Measurements from ENCODE around the gene UBE2G1.

GRCh38 chr17:4232168-4232813 lies 134.2 kb downstream of the UBE2G1 start:
- TF ChIP-seq CHD2 (IDR thresholded peaks at IDR 0.05; ENCODE audit: borderline replicate concordance, low read depth, low read length) (no peak), POLR2AphosphoS5 (IDR thresholded peaks at IDR 0.05; ENCODE audit: low read length) (no peak), USF2 (IDR thresholded peaks at IDR 0.05; ENCODE audit: borderline replicate concordance, low read depth, low read length) (no peak), ZNF24 (IDR thresholded peaks at IDR 0.05) (no peak), RCOR1 (conservative IDR thresholded peaks at IDR 0.05; ENCODE audit: low read depth, low read length) (no peak), CTCF (IDR thresholded peaks at IDR 0.05 in 2 of 3, conservative IDR thresholded peaks at IDR 0.05 in 1 of 3; ENCODE audit: control insufficient read depth in 2 of 3, extremely low read depth in 1 of 3, insufficient read depth in 1 of 3, low read depth in 3 of 3, low read length in 3 of 3) (no peak), RELA (IDR thresholded peaks at IDR 0.05; ENCODE audit: borderline replicate concordance, partially characterized antibody) (no peak), FOXK2 (IDR thresholded peaks at IDR 0.05) (no peak), TCF12 (IDR thresholded peaks at IDR 0.05; ENCODE audit: low read depth, low read length) (no peak), YBX1 (IDR thresholded peaks at IDR 0.05) (no peak), POLR2A (IDR thresholded peaks at IDR 0.05; ENCODE audit: low read depth, low read length) (no peak)
